HCT116 (cell line): ENCODE results near the gene CDK1. TPM values are rescaled to one million over a fixed set of nuclear protein-coding genes. Genes with fewer than 3 reads are reported as not detected.

Experiments used
- ATAC-seq: fragments of 200-7000 bp; cut with Tn5 transposase; 2 replicates; pipeline ENCODE4 v1.9.1; 2020; ENCODE audit warnings: mild to moderate bottlenecking, moderate library complexity
- BruUV-seq: library from RNA; stranded (reverse); fragments of 400-500 nt; replicated peaks from 2 replicates; lab custom pipeline; 2021; lab: Mats Ljungman, UMichigan
- CTCF ChIA-PET: fragments of 300-600 bp; sonication (Branson Sonifier 250); formaldehyde crosslinking; loops from one replicate; lab custom pipeline; 2021; ENCODE audit warnings: antibody characterized with exemption; lab: Charles Lee
- POLR2A ChIA-PET: fragments of 300-600, 350-600 bp; sonication (Branson Sonifier 250); formaldehyde crosslinking; loops from one replicate; lab custom pipeline; 2021; ENCODE audit warnings: antibody characterized with exemption; lab: Charles Lee
- RAD21 ChIA-PET, 2 experiments: fragments of 300-600 bp; sonication (Branson Sonifier 250); formaldehyde crosslinking; loops; one replicate each; lab custom pipeline; 2023; ENCODE audit warnings: low total read pairs in 2 of 2; ENCODE audit not compliant: uncharacterized antibody in 2 of 2, unreplicated experiment in 2 of 2, low non-redundant PET in 1 of 2; lab: Charles Lee
- DNase-seq: peaks from one replicate; pipeline ENCODE4 v3.0.0-alpha.2; 2010; ENCODE audit warnings: low read depth, low spot score
- H2AFZ ChIP-seq: fragments of 200-600 bp; shearing (Covaris generic), sonication (generic); 2 replicates; pipeline ENCODE4 v1.6.1; 2017; ENCODE audit warnings: low read depth, mixed run types, mixed read lengths, antibody characterized with exemption, low read length; ENCODE audit not compliant: poor library complexity, severe bottlenecking
- H3K27ac ChIP-seq: 2 replicates; pipeline ENCODE4 v1.5.1; 2012; ENCODE audit warnings: low read depth, low read length
- H3K27me3 ChIP-seq: fragments of 200-600 bp; sonication (generic); 2 replicates; pipeline ENCODE4 v1.6.1; 2016; ENCODE audit warnings: mixed run types, low read length, mixed read lengths; ENCODE audit not compliant: insufficient read depth
- H3K36me3 ChIP-seq, 2 experiments: fragments of 200-500 bp in 1 of 2; fragments of 200-600 bp in 1 of 2; sonication (Bioruptor generic) in 1 of 2; sonication (generic) in 1 of 2; 2 replicates each; pipeline versions ENCODE4 v1.5.1 to v1.6.1; 2014 to 2016; ENCODE audit warnings: low read length in 2 of 2, inconsistent platforms in 1 of 2, mixed read lengths in 1 of 2, mixed run types in 1 of 2; ENCODE audit not compliant: insufficient read depth in 2 of 2, control insufficient read depth in 1 of 2
- H3K4me1 ChIP-seq, 2 experiments: fragments of 200-600 bp in 1 of 2; sonication (generic) in 1 of 2; 2 replicates each; pipeline versions ENCODE4 v1.5.1 to v1.6.1; 2012 to 2017; ENCODE audit warnings: low read length in 2 of 2, inconsistent platforms in 1 of 2, mild to moderate bottlenecking in 1 of 2, mixed read lengths in 1 of 2, mixed run types in 1 of 2, moderate library complexity in 1 of 2; ENCODE audit not compliant: insufficient read depth in 2 of 2, control insufficient read depth in 1 of 2
- H3K4me2 ChIP-seq: fragments of 200-600 bp; sonication (generic); 2 replicates; pipeline ENCODE4 v1.6.1; 2017; ENCODE audit warnings: mixed run types, low read length, mixed read lengths
- H3K4me3 ChIP-seq, 2 experiments: fragments of 200-600 bp in 1 of 2; sonication (generic) in 1 of 2; replicated peaks in 1 of 2; 2 replicates each; pipeline ENCODE4 v1.5.1; 2011 to 2016; ENCODE audit warnings: low read length in 2 of 2, control low read depth in 1 of 2, low read depth in 1 of 2, mild to moderate bottlenecking in 1 of 2, mixed read lengths in 1 of 2, mixed run types in 1 of 2
- H3K79me2 ChIP-seq: fragments of 200-600 bp; sonication (generic); 2 replicates; pipeline ENCODE4 v1.6.1; 2017; ENCODE audit warnings: mild to moderate bottlenecking, mixed run types, low read length, moderate library complexity, mixed read lengths; ENCODE audit not compliant: insufficient read depth
- H3K9ac ChIP-seq: fragments of 200-600 bp; sonication (generic); 2 replicates; pipeline ENCODE4 v1.6.1; 2016; ENCODE audit warnings: low read length, mixed read lengths
- H3K9me2 ChIP-seq: fragments of 200-600 bp; sonication (generic), shearing (Covaris generic); 2 replicates; pipeline ENCODE4 v1.6.1; 2017; ENCODE audit warnings: mixed run types, mild to moderate bottlenecking, moderate library complexity; ENCODE audit not compliant: insufficient read depth
- H3K9me3 ChIP-seq, 2 experiments: fragments of 200-500 bp in 1 of 2; fragments of 200-600 bp in 1 of 2; sonication (Bioruptor generic) in 1 of 2; sonication (generic) in 1 of 2; 2 replicates each; pipeline ENCODE4 v1.6.1; 2014 to 2017; ENCODE audit warnings: low read length in 2 of 2, mixed read lengths in 2 of 2, inconsistent platforms in 1 of 2, low read depth in 1 of 2, mild to moderate bottlenecking in 1 of 2, mixed run types in 1 of 2, moderate library complexity in 1 of 2; ENCODE audit not compliant: control insufficient read depth in 1 of 2, insufficient read depth in 1 of 2
- H4K20me1 ChIP-seq: fragments of 200-600 bp; sonication (generic), shearing (Covaris generic); 2 replicates; pipeline ENCODE4 v1.6.1; 2017; ENCODE audit warnings: mixed run types, mild to moderate bottlenecking, moderate library complexity; ENCODE audit not compliant: insufficient read depth
- CBX3 ChIP-seq: IDR thresholded peaks from 2 replicates; pipeline ENCODE4 v1.6.1; 2012; ENCODE audit warnings: low read depth
- CEBPB ChIP-seq: IDR thresholded peaks from 2 replicates; pipeline ENCODE4 v1.6.1; 2012; ENCODE audit warnings: low read depth
- ELF1 ChIP-seq: IDR thresholded peaks from 2 replicates; pipeline ENCODE4 v1.6.1; 2012; ENCODE audit warnings: low read depth, borderline replicate concordance
- FOSL1 ChIP-seq: IDR thresholded peaks from 2 replicates; pipeline ENCODE4 v1.6.1; 2012; ENCODE audit warnings: low read depth
- JUND ChIP-seq: IDR thresholded peaks from 2 replicates; pipeline ENCODE4 v1.6.1; 2012
- POLR2A ChIP-seq: IDR thresholded peaks from 2 replicates; pipeline ENCODE4 v1.7.0; 2011; ENCODE audit warnings: borderline replicate concordance; ENCODE audit not compliant: insufficient read depth, insufficient read length; ENCODE audit errors: extremely low read depth
- POLR2AphosphoS5 ChIP-seq: IDR thresholded peaks from 2 replicates; pipeline ENCODE4 v1.6.1; 2011; ENCODE audit warnings: mild to moderate bottlenecking, low read depth, low read length, moderate library complexity
- SIN3A ChIP-seq: IDR thresholded peaks from 2 replicates; pipeline ENCODE4 v1.6.1; 2012; ENCODE audit warnings: low read depth
- SRF ChIP-seq: IDR thresholded peaks from 2 replicates; pipeline ENCODE4 v1.6.1; 2012; ENCODE audit warnings: low read depth
- TCF7L2 ChIP-seq: IDR thresholded peaks from 2 replicates; pipeline ENCODE4 v1.7.0; 2011; ENCODE audit warnings: borderline replicate concordance, inconsistent platforms; ENCODE audit not compliant: insufficient read depth, insufficient read length; ENCODE audit errors: extremely low read depth
- ZNF274 ChIP-seq: fragments of 200-500 bp; sonication (Bioruptor generic); IDR thresholded peaks from 2 replicates; pipeline ENCODE4 v1.6.1; 2014; ENCODE audit warnings: mild to moderate bottlenecking, low read depth, low read length, inconsistent platforms
- intact Hi-C: fragments of 100-400 bp; cut with micrococcal nuclease; formaldehyde crosslinking; loops from 2 replicates; pipeline ENCODE4 v1.10.0; 2022
- total RNA-seq: library from RNA; stranded (reverse); gene quantifications from one replicate; pipeline ENCODE4 v1.2.1, GENCODE V29; 2021; ENCODE audit not compliant: unreplicated experiment
- TF ChIP-seq, protein P1 (sequence below): IDR thresholded peaks from 2 replicates; pipeline ENCODE4 v1.6.1; 2012; ENCODE audit warnings: low read depth
- TF ChIP-seq, protein P2 (sequence below), 3 experiments: fragments of 200-600 bp in 1 of 3; sonication (generic) in 1 of 3; IDR thresholded peaks in 2 of 3; conservative IDR thresholded peaks in 1 of 3; 2 replicates each; pipeline ENCODE4 v1.5.1; 2012 to 2017; ENCODE audit warnings: low read depth in 2 of 3, low read length in 2 of 3, antibody characterized with exemption in 1 of 3, borderline replicate concordance in 1 of 3, control low read depth in 1 of 3, mild to moderate bottlenecking in 1 of 3, mixed read lengths in 1 of 3, mixed run types in 1 of 3, moderate library complexity in 1 of 3; ENCODE audit not compliant: insufficient read depth in 1 of 3

Gene CDK1
- total RNA-seq, 1 experiment from 2014 or later = 104 TPM

- intact Hi-C loops = no loop called here
- DNase-seq = no peak
- H3K4me3 ChIP-seq = no peak overlapping the region
- CTCF ChIA-PET = no interaction called here
- H3K9me3 ChIP-seq = no peaks in the 10 kb centered on the region
- peaks cover 51 to 86% of the 10 kb centered on the region in 2 experiments for H3K36me3 ChIP-seq
- H4K20me1 ChIP-seq = peaks cover 34% of the 10 kb centered on the region; the same call in 1 of the 2 replicates
- no peak overlapping the region for H2AFZ ChIP-seq
- H3K27me3 ChIP-seq = no peaks in the 10 kb centered on the region
- no peak overlapping the region for H3K27ac ChIP-seq
- no peaks in the 10 kb centered on the region for H3K4me1 ChIP-seq
- BruUV-seq = no TSS peak
- ATAC-seq = no peak
- RAD21 ChIA-PET = no interaction called here
- H3K9ac ChIP-seq = no peak overlapping the region
- H3K79me2 ChIP-seq = peaks cover 98% of the 10 kb centered on the region
- POLR2A ChIA-PET = no interaction called here
- H3K4me2 ChIP-seq = no peak overlapping the region
- no peak for TF ChIP-seq FOSL1
- no peak for TF ChIP-seq ZNF274
- TF ChIP-seq CBX3 = no peak
- TF ChIP-seq SIN3A = no peak
- no peak for TF ChIP-seq POLR2AphosphoS5
- TF ChIP-seq, protein P1, sequence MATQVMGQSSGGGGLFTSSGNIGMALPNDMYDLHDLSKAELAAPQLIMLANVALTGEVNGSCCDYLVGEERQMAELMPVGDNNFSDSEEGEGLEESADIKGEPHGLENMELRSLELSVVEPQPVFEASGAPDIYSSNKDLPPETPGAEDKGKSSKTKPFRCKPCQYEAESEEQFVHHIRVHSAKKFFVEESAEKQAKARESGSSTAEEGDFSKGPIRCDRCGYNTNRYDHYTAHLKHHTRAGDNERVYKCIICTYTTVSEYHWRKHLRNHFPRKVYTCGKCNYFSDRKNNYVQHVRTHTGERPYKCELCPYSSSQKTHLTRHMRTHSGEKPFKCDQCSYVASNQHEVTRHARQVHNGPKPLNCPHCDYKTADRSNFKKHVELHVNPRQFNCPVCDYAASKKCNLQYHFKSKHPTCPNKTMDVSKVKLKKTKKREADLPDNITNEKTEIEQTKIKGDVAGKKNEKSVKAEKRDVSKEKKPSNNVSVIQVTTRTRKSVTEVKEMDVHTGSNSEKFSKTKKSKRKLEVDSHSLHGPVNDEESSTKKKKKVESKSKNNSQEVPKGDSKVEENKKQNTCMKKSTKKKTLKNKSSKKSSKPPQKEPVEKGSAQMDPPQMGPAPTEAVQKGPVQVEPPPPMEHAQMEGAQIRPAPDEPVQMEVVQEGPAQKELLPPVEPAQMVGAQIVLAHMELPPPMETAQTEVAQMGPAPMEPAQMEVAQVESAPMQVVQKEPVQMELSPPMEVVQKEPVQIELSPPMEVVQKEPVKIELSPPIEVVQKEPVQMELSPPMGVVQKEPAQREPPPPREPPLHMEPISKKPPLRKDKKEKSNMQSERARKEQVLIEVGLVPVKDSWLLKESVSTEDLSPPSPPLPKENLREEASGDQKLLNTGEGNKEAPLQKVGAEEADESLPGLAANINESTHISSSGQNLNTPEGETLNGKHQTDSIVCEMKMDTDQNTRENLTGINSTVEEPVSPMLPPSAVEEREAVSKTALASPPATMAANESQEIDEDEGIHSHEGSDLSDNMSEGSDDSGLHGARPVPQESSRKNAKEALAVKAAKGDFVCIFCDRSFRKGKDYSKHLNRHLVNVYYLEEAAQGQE = no peak
- no peak for TF ChIP-seq JUND
- TF ChIP-seq, protein P2, sequence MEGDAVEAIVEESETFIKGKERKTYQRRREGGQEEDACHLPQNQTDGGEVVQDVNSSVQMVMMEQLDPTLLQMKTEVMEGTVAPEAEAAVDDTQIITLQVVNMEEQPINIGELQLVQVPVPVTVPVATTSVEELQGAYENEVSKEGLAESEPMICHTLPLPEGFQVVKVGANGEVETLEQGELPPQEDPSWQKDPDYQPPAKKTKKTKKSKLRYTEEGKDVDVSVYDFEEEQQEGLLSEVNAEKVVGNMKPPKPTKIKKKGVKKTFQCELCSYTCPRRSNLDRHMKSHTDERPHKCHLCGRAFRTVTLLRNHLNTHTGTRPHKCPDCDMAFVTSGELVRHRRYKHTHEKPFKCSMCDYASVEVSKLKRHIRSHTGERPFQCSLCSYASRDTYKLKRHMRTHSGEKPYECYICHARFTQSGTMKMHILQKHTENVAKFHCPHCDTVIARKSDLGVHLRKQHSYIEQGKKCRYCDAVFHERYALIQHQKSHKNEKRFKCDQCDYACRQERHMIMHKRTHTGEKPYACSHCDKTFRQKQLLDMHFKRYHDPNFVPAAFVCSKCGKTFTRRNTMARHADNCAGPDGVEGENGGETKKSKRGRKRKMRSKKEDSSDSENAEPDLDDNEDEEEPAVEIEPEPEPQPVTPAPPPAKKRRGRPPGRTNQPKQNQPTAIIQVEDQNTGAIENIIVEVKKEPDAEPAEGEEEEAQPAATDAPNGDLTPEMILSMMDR (IDR thresholded peaks at IDR 0.05 in 2 of 3, conservative IDR thresholded peaks at IDR 0.05 in 1 of 3; ENCODE audit: borderline replicate concordance in 1 of 3, insufficient read depth in 1 of 3, low read depth in 2 of 3, low read length in 2 of 3) = no peak
- TF ChIP-seq CEBPB = no peak
- no peak for TF ChIP-seq TCF7L2
- no peak for TF ChIP-seq POLR2A
- TF ChIP-seq SRF = no peak
- TF ChIP-seq ELF1 = no peak
- H3K9me2 ChIP-seq = no peaks in the 10 kb centered on the region
These were observed 11.1 kb downstream of the CDK1 start for GRCh38 chr10:60789340-60789739.
